Gastroesophageal sphincter (tissue), 4 donors: ENCODE measurements around the gene TIMD4. TPM values are rescaled to one million over a fixed set of nuclear protein-coding genes. Genes with fewer than 3 reads are reported as not detected.

Experiments
- ATAC-seq: fragments of 150-250 bp; one replicate; pipeline ENCODE4 v1.9.1; 2016; ENCODE audit warnings: mild to moderate bottlenecking, moderate library complexity
- H3K27ac ChIP-seq, 4 donors: fragments of 200-600 bp; sonication (generic) in 3 of 4; 1 replicate in 3 of 4; 2 replicates in 1 of 4; pipeline ENCODE4 v1.5.1; 2016 to 2019
- H3K27me3 ChIP-seq: fragments of 200-600 bp; sonication (generic); one replicate; pipeline ENCODE4 v1.5.1; 2019
- H3K36me3 ChIP-seq, 2 donors: fragments of 200-600 bp; sonication (generic); one replicate each; pipeline ENCODE4 v1.5.1; 2019; ENCODE audit warnings: control low read depth in 1 of 2
- H3K4me1 ChIP-seq, 3 donors: fragments of 200-600 bp; sonication (generic); 1 replicate in 2 of 3; 2 replicates in 1 of 3; pipeline ENCODE4 v1.5.1; 2016 to 2019; ENCODE audit warnings: control low read depth in 2 of 3
- H3K4me3 ChIP-seq, 2 donors: fragments of 200-600 bp; sonication (generic); one replicate each; pipeline ENCODE4 v1.5.1; 2019; ENCODE audit warnings: mild to moderate bottlenecking in 1 of 2, moderate library complexity in 1 of 2
- H3K9me3 ChIP-seq, 3 donors: fragments of 200-600 bp; sonication (generic); one replicate each; pipeline ENCODE4 v1.5.1; 2017 to 2019; ENCODE audit warnings: control low read depth in 2 of 3
- EP300 ChIP-seq: sonication (generic); formaldehyde crosslinking; IDR thresholded peaks from one replicate; pipeline ENCODE4 v1.6.1; 2017; ENCODE audit warnings: antibody characterized with exemption, mild to moderate bottlenecking
- POLR2A ChIP-seq, 2 donors: fragments of 450-650 bp; IDR thresholded peaks; one replicate each; pipeline ENCODE4 v1.6.1; 2017; ENCODE audit warnings: antibody characterized with exemption in 2 of 2, mild to moderate bottlenecking in 2 of 2, moderate library complexity in 1 of 2
- POLR2AphosphoS5 ChIP-seq: sonication (generic); formaldehyde crosslinking; IDR thresholded peaks from one replicate; pipeline ENCODE4 v1.6.1; 2017; ENCODE audit warnings: antibody characterized with exemption
- WGBS, 2 donors: methylation state at CpG; one replicate each; pipeline ENCODE4 v1.1.5; 2018; ENCODE audit warnings: low coverage in 1 of 2; 5-methylcytosine and 5-hydroxymethylcytosine counted together
- total RNA-seq, 4 donors: library from RNA; depleted of rRNA; stranded (reverse); fragments of >200 nt; gene quantifications; one replicate each; pipeline ENCODE4 v1.1.0, GENCODE V29; 2016
- TF ChIP-seq, protein P1 (sequence below), 4 experiments: fragments of 200-600 bp in 2 of 4; fragments of 450-650 bp in 2 of 4; sonication (generic) in 1 of 4; IDR thresholded peaks; one replicate each; pipeline ENCODE4 v1.5.1; 2017 to 2019; ENCODE audit warnings: antibody characterized with exemption in 4 of 4, mild to moderate bottlenecking in 2 of 4, moderate library complexity in 2 of 4

Gene TIMD4
- 1 to 10 TPM in 1 of 4 donors, under 1 TPM in 1, not detected in 2; 0.67 to 1.2 TPM for total RNA-seq

DNA sequence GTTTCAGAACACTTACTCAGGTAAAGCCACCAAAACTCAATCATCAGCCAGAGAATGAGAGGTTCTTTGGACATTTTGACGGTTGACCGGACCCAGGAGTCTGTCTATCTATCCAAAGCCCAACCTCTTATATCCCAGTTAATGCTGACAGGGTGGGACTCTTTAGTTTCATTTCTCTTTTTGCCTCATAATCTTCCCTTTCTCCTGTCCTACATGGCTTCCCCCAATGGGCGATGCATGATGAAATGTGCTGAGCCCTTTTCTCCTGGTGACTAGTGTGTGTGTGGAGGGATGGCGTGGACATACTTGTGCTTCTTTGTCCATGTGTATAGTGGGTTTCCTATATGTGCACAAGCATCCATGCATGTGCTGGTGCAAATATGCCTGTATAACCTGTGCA, at the start of gene TIMD4:
TSS of gene TIMD4 (minus strand) at position 102 of the 400 bp plus-strand sequence. CDS start at position 74, 28 bp downstream.
- Histone ChIP-seq H3K27me3 (no peaks in the 10 kb centered on the region), H3K9me3 (peaks cover 0 to 8% (median 0%) of the 10 kb centered on the region in 3 donors), H3K4me1 (no peaks in the 10 kb centered on the region), H3K36me3 (no peaks in the 10 kb centered on the region), H3K4me3 (no peak within 1 kb of the TSS), H3K27ac (no peak within 1 kb of the TSS)
- ATAC-seq, result peak; percentile 55
- WGBS, 2 donors, result 79 to 86% methylated on average over 3 of the region's 4 CpGs
- no peak for TF ChIP-seq POLR2AphosphoS5
- TF ChIP-seq EP300, result no peak
- TF ChIP-seq, protein P1, sequence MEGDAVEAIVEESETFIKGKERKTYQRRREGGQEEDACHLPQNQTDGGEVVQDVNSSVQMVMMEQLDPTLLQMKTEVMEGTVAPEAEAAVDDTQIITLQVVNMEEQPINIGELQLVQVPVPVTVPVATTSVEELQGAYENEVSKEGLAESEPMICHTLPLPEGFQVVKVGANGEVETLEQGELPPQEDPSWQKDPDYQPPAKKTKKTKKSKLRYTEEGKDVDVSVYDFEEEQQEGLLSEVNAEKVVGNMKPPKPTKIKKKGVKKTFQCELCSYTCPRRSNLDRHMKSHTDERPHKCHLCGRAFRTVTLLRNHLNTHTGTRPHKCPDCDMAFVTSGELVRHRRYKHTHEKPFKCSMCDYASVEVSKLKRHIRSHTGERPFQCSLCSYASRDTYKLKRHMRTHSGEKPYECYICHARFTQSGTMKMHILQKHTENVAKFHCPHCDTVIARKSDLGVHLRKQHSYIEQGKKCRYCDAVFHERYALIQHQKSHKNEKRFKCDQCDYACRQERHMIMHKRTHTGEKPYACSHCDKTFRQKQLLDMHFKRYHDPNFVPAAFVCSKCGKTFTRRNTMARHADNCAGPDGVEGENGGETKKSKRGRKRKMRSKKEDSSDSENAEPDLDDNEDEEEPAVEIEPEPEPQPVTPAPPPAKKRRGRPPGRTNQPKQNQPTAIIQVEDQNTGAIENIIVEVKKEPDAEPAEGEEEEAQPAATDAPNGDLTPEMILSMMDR (IDR thresholded peaks at IDR 0.05), result no peak
- no peak for TF ChIP-seq POLR2A (IDR thresholded peaks at IDR 0.05)

DNA sequence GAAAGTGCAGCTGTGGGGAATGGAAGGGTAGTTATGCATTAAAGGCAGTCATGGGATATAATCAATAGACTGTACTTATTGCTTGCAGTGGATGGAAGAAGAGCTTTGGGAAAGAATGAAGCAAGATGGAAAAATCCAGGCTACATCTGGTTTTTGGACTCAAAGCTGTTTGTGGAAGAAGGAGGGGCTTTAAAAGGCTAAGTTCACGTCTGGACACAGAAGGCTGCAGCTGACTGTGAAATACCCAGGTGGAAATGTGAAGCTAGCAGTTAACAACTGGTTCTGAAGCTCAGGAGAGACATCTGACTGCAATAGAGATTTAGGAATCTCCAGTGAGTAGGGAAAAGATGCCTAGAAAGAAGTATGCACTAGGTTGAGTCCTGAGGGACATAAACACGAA, 43.2 kb upstream of the TIMD4 start:
- TF ChIP-seq POLR2AphosphoS5 (no peak), EP300 (no peak), POLR2A (IDR thresholded peaks at IDR 0.05) (no peak)
- TF ChIP-seq, protein P1 (IDR thresholded peaks at IDR 0.05), result no peak
- H3K4me3 ChIP-seq, result no peak overlapping the region
- WGBS, 2 donors, result 45 to 83% methylated on average over 1 to 2 of the region's 2 CpGs
- H3K27ac ChIP-seq, result no peak overlapping the region
- no peak for ATAC-seq
- peaks cover 0 to 15% (median 0%) of the 10 kb centered on the region in 3 donors for H3K9me3 ChIP-seq
- no peaks in the 10 kb centered on the region for H3K27me3 ChIP-seq
- H3K36me3 ChIP-seq, result no peaks in the 10 kb centered on the region
- H3K4me1 ChIP-seq, result no peaks in the 10 kb centered on the region

DNA sequence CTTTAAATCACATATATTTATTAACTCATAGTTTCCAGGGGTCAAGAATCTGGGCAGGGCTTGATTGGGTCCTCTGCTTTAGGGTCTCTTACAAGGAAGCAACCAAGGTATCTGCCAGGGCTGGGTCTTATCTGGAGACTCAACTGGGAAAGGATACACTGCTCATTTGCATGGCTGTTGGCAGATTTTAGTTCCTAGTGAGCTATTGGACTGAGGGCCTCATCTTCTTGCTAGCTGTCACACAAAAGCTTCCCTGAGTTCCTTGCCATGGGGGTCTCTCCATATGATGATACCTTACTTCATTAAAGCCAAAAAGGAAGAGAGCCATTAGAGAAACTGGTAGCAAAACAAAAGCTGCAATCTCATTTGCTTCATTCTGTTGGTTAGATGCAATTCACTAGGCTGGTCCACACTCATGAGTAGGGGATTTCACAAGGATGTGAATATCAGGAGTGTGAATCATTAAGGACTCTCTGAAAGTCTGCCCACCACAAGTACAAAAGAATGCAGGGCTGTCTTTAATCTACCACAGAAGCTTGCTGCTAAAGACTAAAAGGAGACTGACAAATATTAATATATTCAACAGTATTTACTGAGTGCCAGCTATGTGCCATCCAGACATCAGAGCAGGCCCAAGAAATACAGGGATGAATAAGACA, 42.0 kb upstream of the TIMD4 start:
- Histone ChIP-seq H3K4me1 (no peaks in the 10 kb centered on the region), H3K27me3 (no peaks in the 10 kb centered on the region), H3K27ac (no peak overlapping the region), H3K4me3 (no peak overlapping the region), H3K9me3 (peaks cover 0 to 28% (median 0%) of the 10 kb centered on the region in 3 donors), H3K36me3 (no peaks in the 10 kb centered on the region)
- TF ChIP-seq EP300 (no peak), POLR2A (IDR thresholded peaks at IDR 0.05) (no peak), POLR2AphosphoS5 (no peak)
- TF ChIP-seq, protein P1 (IDR thresholded peaks at IDR 0.05), result no peak
- no peak for ATAC-seq

DNA sequence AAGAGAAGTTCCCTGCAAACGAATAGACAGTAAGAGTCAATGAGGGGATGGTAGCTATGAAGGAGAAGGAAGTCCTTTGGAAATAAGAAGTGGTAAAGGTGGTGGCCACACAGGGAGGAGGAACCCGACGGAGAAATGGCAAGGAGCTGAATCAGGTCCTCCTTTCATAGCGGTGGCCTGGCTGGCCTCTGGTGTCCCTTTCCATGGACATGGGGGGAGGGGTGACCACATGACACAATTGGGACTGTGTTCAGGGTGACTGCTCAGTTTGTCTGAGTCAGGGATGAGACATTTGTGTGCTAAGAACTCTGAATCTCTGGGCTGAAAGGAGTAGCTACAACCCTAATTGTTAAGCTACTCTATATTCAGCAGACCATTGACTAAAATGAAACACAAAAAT, 28.7 kb upstream of the TIMD4 start:
- H3K36me3 ChIP-seq, result no peaks in the 10 kb centered on the region
- TF ChIP-seq, protein P1 (IDR thresholded peaks at IDR 0.05), result no peak
- TF ChIP-seq POLR2AphosphoS5 (no peak), EP300 (no peak), POLR2A (IDR thresholded peaks at IDR 0.05) (no peak)
- WGBS, 2 donors, result 70 to 80% methylated on average over 2 to 4 of the region's 4 CpGs
- no peaks in the 10 kb centered on the region for H3K27me3 ChIP-seq
- no peak overlapping the region for H3K4me3 ChIP-seq
- H3K4me1 ChIP-seq, result no peaks in the 10 kb centered on the region
- no peak overlapping the region for H3K27ac ChIP-seq
- no peak for ATAC-seq
- peaks cover 0 to 6% (median 0%) of the 10 kb centered on the region in 3 donors for H3K9me3 ChIP-seq

DNA sequence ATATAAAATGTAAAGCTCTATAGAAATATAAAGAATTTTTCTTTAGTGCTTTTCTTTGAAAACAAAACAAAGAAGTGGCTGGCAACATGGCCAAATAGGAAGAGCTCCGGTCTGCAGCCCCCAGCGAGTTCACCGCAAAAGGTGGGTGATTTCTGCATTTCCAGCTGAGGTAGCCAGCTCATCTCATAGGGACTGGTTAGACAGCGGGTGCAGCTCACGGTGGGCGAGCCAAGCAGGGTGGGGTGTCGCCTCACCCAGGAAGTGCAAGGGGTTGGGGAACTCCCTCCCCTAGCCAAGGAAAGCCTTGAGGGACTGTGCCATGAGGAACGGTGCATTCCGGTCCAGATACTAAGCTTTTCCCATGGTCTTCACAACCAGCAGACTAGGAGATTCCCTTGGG, 21.0 kb upstream of the TIMD4 start:
- Histone ChIP-seq H3K27ac (no peak overlapping the region), H3K4me1 (no peaks in the 10 kb centered on the region), H3K27me3 (no peaks in the 10 kb centered on the region), H3K4me3 (no peak overlapping the region), H3K9me3 (peaks cover 0 to 9% (median 0%) of the 10 kb centered on the region in 3 donors), H3K36me3 (no peaks in the 10 kb centered on the region)
- TF ChIP-seq, protein P1 (IDR thresholded peaks at IDR 0.05), result no peak
- no peak for TF ChIP-seq POLR2AphosphoS5
- no peak for TF ChIP-seq EP300
- TF ChIP-seq POLR2A (IDR thresholded peaks at IDR 0.05), result no peak
- 96 to 100% methylated on average over 4 to 9 of the region's 9 CpGs for WGBS, 2 donors
- ATAC-seq, result no peak
